ENCODE results near the gene CKAP4.

DNA sequence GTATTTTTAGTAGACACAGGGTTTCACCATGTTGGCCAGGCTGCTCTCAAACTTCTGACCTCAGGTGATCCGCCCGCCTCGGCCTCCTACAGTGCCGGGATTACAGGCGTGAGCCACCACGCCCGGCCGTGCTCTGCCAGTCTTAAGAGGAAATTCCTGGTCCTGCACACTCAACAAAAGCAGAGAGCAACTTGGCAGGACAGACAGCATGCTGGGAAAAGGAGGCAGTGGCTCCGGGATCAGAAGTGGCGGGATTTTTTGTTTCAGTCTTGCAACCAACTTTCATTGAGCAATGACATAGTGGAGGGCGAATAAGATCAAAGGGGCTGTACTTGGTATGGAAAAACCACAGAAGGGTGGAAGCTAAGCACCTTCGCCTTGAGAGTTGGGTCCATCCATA lies 2.1 kb downstream of the CKAP4 start:
- TF ChIP-seq, protein P1, sequence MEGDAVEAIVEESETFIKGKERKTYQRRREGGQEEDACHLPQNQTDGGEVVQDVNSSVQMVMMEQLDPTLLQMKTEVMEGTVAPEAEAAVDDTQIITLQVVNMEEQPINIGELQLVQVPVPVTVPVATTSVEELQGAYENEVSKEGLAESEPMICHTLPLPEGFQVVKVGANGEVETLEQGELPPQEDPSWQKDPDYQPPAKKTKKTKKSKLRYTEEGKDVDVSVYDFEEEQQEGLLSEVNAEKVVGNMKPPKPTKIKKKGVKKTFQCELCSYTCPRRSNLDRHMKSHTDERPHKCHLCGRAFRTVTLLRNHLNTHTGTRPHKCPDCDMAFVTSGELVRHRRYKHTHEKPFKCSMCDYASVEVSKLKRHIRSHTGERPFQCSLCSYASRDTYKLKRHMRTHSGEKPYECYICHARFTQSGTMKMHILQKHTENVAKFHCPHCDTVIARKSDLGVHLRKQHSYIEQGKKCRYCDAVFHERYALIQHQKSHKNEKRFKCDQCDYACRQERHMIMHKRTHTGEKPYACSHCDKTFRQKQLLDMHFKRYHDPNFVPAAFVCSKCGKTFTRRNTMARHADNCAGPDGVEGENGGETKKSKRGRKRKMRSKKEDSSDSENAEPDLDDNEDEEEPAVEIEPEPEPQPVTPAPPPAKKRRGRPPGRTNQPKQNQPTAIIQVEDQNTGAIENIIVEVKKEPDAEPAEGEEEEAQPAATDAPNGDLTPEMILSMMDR (IDR thresholded peaks at IDR 0.05; ENCODE audit: low read length) = no peak
- no peak for TF ChIP-seq EZH2 (optimal IDR thresholded peaks at IDR 0.05; ENCODE audit: low read depth, low read length)
